ENCODE results near the gene TOX2.

TOX2 gene

DNA sequence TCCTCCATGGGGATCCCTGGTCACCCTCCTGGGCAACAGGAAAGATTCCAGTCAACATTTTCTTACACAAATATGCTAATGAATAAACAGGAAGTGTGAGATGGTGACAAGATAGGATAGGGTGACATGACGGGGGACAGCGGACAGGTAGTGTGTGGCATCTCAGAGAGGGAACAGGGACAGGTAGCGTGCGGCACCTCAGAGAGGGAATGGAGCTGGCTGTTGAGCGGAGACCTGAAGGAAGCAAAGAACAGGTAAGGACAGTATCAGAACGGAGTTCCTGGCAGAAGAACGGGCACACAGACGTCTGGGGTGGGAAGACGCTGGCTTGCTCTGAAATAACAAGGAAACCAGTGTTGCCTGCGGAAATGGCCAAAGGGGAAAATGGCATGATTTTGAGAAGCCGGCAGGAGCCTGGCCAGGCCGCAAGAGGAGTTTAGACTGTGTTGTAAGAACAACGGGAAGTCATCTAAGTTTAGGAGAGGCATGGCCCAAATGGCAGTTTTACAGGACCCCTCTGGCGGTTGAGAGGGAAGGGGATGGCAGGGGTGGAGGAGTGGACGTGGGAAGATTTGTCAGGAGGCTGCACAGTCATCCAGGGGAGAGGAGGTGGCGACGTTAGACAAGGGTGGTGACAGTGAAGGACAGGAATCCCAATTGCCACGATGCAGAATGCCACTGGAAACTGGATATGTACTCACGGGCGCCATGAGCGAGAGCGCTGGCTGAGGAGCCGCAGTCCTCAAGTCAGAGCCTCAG is 160.7 kb downstream of the TOX2 start:
- DNase-seq (ENCODE audit: low read depth in 2 of 2), result no peak

DNA sequence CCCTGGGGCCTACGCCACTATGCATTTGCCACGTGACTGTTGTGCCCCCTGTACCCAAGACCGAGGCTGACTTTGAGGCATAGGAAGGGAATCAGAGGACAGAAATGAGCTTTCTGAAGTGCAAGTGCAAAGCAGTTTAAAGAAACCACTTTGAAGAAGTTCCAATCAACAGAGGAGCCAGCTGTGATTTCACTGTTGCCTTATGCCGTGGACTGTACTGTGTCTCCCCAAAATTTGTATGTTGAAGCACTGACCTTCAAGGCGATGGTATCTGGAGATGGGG is 161.2 kb downstream of the TOX2 start:
- DNase-seq (ENCODE audit: low read depth in 2 of 2), result no peak

DNA sequence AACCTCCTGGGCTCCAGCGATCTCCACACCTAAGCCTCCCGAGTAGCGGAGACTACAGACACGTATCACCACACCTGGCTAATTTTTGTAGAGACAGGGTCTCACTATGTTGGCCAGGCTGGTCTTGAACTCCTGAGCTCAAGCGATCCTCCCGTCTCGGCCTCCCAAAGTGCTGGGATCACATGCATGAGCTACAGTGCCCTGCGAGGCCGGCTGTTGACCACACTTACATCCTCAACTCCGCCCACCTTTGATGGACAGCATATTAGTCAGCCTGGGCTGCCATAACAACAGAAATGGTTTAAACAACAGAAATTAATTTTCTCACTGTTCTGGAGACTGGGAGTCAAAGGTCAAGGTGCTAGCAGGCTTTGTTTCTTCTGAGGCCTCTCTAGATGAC is 164.6 kb downstream of the TOX2 start:
- no peak for DNase-seq (ENCODE audit: low read depth in 2 of 2)

DNA sequence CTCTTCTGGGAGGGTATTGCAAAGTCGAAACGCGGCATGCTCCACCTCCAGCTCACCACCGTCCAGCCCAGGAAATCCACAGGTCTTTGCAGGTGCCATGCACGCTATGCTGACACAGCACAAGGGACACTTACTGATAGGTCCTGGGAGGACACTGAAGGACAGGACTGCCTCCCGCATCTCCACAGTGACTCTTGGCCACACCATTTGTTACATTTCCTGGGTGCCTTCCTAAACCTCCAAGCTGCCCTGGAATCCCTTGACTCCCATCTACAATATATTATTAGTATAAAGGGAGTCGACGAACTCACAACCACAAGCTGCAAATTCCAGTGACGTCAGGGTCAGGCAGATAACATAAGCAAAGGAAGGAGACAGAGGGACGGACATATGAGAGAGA is 165.4 kb downstream of the TOX2 start:
- DNase-seq (ENCODE audit: low read depth in 2 of 2), result no peak

DNA sequence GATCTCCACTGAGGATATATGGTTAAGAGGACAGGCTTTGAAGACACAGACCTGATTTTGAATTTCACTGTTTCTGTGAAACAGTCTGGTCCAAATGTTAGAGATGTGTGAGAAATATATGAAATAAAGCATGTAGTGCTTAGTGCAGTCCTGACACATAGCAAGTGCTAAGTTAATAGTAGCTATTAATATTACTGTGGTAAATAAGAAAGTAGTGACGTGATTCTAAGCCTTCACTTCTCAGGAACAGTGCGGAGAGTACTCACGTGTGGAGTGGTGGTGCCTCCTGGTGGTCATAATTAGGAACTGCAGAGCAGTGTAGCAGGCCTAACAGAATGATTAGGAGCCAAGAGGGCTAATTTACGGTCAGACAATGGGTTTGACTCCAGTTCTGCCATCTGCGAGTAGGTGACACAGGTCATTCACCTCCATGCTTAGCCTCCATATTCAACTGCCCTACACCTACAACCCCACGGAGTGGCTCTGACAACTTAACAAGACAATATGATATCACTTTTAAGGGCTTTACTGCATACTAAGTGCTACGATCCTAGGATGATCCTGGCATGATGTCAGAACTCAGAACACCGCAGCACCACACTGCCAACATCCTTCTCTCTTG is 166.1 kb downstream of the TOX2 start:
- peak; percentile 59 to 64 for DNase-seq (ENCODE audit: low read depth in 2 of 2)

DNA sequence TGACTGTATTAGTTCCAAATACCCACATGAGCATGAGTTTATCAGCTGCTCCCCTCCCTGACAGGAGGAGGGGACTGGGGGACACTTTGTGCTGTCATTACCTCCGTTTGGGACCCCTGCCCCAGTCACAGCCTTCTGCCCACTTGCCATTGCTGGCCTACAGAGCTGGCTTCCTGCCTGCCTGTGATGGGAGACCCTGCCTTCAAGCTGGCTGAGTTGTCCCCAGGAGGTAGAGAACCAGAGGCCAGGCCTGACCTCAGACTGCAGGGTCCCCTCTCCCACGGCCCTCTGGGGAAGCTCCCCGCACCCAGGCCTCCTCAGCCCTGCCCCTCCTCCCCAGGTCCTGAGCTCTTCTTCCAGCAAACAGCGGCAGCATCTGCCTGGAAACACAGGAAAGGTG is 166.8 kb downstream of the TOX2 start:
- no peak for DNase-seq (ENCODE audit: low read depth in 2 of 2)

DNA sequence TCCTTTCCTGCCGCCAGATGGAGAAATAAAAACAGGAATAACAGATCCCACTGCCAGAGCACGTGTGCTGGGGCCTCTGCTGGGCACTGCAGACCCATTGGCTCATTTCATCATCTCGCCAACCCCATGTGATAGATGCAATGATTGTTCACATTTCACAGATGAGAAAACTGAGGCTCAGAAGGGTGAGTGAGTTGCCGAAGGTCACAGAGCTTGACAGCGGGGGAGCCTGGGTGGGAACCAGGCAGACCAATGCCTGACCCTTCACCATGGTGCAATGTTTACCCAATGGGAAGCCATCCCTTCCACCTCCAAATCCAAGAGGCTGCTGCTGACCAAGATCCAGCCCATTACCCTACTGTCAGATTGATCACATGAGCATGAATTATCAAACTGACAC is 167.2 kb downstream of the TOX2 start:
- DNase-seq (ENCODE audit: low read depth in 2 of 2), result no peak

DNA sequence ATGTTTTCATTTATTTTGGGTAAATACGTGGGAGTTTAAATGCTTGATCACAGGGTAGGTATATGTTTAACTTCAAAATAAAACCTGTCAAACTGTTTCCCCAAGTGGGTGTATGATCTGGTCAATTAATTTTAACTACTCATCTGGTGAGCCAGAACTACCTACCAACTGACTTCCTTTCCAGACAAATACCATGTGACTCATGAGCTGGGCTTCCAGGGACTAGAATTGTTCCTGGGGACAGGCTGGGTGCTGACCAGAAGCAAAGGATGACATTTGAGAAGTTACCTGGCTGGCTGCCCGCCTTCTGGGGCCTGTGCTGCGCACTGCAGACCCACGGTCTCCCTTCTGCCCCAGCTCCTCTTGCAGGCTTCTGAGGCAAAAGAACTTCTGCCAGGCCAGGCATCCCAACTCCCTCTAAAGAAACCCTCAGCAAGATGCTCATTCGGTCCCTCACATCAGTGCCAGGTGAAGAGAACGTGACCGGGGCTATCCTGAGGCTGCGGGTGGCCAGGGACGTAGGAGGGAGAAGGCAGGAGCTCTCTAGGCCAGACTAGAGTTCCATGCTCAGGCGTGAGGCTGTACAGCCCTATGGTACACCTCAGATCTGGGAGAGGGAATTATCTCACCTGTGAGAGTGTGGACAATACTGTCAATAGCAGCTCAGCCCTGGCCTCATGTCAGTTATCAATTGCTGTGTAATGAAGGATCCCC is 168.7 kb downstream of the TOX2 start:
- no peak for DNase-seq (ENCODE audit: low read depth in 2 of 2)

DNA sequence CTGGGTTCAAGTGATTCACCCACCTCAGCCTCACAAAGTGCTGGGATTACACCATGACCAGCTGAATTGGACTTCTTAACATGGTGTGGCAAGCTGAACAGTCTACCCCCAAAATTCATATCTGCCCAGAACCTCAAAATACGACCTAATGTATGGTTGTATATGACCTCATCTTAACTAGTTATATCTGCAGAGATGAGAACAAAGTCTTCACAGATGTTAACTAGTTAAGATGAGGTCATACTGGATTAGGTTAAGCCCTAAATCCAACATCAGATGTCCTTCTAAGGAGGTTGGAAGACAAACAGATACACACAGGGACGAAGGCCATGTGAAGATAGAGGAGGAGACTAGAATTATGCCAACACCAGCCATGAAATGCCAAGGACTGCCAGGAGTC is 169.8 kb downstream of the TOX2 start:
- no peak for DNase-seq (ENCODE audit: low read depth in 2 of 2)

DNA sequence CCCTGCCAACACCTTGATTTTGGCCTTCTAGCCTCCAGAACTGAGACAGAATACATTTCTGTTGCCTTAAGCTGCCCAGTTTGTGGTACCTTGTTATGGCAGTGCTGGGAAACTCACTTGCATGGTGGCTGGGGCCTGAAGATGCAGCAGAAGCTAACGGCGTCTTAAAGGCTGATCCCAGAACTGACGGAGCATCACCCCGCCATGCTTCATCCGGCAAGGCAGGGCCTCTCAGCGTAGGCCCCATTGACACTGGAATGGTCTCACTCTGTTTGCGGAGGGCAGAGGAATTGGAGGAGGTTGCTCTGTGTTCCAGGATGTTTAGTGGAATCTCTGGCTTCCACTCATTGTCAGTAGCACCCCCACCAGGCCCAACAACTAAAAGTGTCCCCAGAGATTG is 170.2 kb downstream of the TOX2 start:
- no peak for DNase-seq (ENCODE audit: low read depth in 2 of 2)

DNA sequence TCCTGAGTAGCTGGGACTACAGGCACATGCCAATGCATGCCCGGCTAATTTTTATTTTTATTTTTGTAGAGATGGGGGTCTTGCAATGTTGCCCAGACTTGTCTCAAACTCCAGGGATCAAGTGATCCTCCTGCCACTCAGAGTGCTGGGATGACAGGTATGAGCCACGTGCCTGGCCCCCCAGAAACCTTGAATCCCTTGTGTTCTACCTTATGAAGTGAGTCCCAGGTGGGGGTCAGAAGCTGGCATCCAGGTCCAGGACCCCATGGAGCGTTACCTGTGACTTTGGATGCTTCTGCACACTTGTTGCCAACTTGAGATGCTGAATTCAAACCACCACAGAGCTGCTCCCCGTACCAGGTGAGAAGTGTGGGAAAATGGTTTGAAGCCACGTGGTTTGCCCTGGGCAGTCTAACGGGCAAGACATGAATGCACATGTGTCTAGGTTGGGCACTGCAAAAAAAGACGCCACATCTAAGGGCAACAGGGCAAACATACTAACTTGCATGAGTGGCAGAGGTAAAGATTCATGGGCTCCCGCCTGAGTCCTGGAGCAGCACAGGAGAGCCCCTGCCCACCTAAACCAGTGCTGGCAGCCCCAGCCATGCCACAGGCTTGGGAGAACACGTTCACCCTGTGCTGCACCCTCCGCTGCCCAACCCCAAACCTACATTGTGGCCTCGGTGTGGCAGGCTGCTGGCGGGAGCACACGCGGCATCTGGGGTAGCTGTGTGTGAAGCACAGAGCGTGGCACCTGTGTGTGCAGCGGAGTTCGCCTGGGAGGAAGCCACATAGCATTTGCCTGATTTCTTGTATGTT is 171.2 kb downstream of the TOX2 start:
- DNase-seq (ENCODE audit: low read depth in 2 of 2), result no peak

DNA sequence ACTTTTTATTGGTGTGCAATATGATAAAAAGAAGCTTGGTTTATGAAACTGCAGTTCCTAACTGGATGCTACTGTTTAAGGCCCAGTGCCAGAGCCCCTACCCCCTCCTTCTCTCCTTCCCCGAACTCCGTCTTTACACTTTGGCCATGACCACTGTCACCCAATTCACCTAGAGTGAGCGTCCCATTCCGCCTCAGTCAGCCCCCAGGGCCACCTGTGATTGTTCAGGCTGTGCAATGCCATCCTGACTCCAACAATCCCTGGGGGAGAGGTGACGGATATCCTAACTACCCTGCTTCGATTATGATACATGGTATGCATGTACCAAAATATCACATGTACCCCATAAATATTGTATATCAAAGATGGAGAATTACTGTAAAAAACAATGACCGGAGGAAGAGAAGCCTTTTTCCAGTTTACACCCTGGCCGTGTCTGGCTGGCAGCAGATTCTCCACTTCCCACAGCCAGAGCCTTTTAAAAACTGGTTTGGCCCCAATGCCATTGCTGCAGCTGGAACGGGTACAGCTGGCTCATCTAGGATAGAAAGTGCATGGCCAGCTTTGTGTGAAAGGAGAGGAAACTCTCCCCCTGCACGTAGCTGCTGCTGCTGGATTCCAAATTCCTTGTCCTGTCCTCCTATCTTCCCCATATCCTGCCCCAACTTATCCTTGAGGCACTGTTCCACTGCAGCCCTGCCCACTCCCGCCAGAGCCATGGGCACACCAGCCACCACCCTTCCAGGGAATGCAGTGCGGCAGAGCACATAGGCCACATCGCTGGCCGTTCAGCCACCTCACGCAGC is 172.6 kb downstream of the TOX2 start:
- DNase-seq (ENCODE audit: low read depth in 2 of 2), result no peak

DNA sequence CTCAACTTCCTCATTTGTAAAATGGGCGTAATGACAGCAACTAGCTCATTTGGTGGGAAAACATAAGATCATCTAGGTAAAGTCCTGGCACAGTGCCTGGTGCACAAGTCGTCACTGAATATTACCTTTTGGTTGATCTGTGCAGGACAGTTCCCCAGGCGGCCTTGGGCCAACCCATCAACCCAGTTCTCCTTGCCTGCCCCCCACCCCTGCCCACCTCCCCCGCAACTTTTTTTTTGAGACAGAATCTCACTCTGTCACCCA is 173.1 kb downstream of the TOX2 start:
- DNase-seq (ENCODE audit: low read depth in 2 of 2), result no peak

DNA sequence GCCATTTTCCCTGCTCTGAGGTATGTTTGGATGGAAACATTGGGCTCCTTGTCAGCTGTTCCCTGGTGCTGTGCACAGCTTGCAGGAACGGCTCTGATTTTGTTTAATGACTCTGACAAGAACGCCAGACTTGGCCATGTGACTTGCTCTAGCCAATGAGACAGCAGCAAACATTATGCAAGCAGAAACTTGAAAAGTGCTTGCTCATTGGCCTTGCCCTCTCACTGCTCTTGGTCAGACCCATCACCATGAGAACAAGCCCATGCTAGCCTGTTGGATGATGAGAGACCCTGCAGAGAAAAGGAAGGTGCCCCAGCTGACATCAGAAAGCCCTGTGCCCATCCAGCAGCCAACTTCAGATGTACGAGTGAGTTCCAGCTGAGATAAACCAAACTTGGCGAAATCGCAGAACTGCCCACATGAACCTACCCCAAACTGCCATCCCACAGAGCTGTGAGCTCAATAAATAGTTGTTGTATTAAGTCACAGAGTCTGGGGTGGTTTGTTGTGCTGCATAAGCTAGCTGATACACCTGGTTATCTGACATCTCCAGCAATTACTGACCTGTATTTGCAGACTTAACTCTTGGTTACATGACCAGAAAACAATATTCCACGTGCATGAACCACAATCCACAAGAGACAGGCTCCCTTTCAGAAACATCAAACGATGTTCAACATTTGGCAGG is 175.5 kb downstream of the TOX2 start:
- no peak for DNase-seq (ENCODE audit: low read depth in 2 of 2)

DNA sequence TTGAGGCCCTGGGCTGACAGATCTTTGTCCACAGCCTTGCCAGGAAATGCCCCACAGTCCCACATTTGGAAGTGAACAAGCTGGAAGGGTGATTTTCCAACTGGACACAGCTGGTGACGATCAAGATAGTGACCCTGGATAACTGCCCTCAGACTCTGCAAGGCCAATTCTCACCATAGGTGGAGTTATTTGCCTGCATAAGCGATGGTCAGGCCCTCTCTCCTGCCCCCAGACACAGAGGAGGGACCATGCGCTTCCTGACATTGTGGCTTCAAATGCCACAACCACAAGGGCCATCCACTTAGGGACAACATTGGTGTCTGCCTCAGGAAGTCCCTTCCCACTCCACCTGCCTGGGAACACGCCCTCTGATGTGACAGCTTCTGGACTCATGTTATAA is 176.4 kb downstream of the TOX2 start:
- no peak for DNase-seq (ENCODE audit: low read depth in 2 of 2)

DNA sequence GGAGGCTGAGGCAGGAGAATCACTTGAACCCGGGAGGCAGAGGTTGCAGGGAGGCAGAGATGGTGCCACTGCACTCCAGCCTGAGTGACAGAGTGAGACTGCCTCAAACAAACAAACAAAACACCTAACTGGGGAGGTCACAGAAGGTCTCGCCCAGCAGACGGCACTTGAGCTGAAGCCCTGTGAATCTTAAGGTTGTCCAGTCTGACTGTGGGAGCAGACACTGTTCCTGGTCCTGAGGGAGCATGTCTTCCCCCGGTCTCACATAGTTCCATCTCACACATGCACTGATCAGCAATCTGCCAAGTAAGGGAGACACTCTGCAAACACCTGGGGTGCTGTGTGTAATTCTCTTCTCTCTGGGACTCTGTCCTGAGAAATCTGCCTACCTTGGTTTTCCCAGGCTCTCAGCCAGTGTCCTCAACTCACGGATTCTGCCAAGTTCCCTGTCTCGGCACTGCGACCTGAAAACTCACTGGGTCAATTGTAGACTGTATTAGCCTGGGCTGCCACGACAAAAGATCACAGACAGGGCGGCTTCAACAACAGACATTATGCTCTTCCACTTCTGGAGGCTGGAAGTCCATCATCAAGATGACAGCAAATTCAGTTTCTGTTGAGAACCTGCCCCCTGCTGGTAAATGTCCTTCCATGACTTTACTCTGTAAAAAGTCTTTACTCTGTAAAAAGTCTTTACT is 178.0 kb downstream of the TOX2 start:
- no peak for DNase-seq (ENCODE audit: low read depth in 2 of 2)

DNA sequence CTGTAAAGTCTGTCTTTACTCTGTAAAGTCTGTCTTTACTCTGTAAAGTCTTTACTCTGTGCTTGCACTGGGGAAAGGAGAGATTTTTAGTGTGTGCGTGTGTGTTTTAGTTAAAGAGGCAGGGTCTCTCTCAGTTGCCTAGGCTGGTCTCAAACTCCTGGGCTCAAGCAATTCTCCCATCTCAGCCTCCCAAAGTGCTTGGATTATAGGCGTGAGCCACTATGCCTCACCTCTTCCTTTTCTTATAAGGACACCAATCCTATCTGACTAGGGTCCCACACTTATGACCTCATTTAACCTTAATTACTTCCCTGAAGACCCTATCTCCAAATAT is 178.6 kb downstream of the TOX2 start:
- no peak for DNase-seq (ENCODE audit: low read depth in 2 of 2)

DNA sequence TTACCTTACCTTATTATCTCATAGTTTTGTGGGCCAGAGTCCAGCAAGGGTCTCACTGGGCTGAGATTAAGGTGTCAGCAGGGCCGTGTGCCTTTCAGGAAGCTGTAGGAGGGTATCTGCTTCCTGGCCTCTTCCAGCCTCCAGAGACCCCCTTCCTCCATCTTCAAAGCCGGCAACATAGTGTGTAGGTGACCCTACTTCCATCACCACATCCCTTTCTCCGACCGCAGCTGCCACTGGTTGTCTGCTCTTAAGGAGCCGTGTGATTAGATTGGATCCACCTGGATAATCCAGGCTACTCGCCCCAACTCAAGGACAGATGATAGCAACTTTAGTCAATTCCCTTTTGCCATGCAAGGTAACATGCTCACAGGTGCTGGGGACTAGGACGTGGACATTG is 181.2 kb downstream of the TOX2 start:
- no peak for DNase-seq (ENCODE audit: low read depth in 2 of 2)

DNA sequence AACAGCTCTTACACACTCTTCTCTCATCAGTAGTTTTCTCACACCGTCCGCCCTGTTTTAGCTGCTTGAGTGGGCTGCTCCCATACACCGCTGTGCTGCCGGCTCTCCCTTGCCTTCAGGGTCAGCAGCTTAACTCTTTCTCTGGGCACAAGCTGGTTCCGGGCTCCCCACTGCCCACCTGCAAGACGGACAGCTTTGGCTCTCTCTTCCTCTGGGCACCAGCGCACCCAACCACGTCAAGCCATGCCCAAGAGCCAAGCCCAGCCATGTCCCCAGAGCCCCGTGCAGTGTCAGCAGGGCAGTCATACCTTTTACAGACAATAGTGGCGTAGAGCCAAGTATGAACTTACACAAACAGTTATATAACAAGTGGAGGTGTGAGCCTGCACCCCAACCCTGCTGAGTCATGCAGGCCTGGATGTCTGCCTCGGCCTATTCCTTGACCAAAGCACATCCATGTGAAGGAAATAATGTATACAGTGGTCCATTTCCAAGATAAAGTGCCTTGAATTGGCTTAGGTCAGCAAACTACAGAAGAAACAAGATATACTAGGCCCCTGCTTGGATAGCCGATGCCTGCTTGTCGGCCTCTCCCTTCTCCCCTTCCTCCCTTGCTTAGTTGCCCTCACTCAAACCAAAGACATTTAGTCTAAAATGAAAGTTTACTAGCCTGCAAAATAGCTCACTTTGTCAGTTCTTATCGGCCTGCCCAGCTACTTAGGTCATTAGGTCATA is 183.0 kb downstream of the TOX2 start:
- no peak for DNase-seq (ENCODE audit: low read depth in 2 of 2)

DNA sequence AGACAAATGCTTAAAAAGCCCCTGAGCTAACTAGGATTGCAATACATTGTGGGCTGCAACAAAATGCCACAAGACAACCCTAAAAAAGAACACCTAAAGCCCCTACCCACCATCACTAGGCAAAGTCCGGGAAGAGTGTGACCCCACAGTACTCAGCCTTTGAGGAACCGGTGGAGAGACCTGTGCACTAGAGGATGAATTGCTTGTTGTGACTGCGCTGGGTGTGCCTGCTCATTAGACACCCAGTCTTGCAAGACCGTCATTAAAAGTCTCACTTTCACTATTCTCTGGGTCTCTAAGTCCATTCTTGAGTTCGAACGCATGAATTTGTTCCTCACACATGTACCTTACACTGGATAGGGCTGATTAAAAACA is 183.6 kb downstream of the TOX2 start:
- no peak for DNase-seq (ENCODE audit: low read depth in 2 of 2)
